ENCODE data around the gene MS4A10.

Gene MS4A10

DNA sequence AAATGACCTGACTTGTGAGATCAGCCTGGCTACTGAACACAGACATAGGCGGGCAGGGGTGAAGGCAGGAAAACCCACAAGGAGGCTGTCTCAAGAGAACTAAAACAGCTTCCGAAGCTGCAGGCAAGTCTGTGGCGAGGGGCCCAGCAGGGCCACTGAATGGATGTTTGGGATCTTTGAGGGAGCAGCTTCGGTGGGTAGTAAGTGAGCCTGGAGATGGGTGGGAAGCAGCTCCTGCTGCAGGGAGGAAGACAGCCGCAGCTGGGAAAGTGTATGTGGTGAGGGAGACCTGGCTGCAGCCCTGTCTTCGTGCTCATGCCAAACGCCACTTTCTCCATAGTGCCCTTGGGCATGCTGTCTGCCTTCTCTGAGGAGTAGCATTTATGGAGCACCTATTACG, 60.2 kb downstream of the MS4A10 start:
- Histone ChIP-seq H3K4me3 (ENCODE audit: low read depth in 1 of 2, low read length in 2 of 2) (no peak overlapping the region), H3K9ac (ENCODE audit: low read depth in 1 of 2, low read length in 2 of 2) (no peak overlapping the region), H3K9me3 (ENCODE audit: control insufficient read depth in 1 of 2, low read length in 2 of 2) (no peaks in the 10 kb centered on the region), H3K27ac (ENCODE audit: low read depth, low read length) (no peak overlapping the region), H3K36me3 (ENCODE audit: control insufficient read depth in 1 of 2, insufficient read depth in 2 of 2, low read length in 2 of 2) (peaks cover 9 to 25% of the 10 kb centered on the region in 2 donors), H3K4me1 (ENCODE audit: control insufficient read depth in 1 of 2, insufficient read depth in 2 of 2, low read length in 2 of 2) (peaks cover 33 to 61% of the 10 kb centered on the region in 2 donors), H3K27me3 (ENCODE audit: control insufficient read depth in 1 of 2, insufficient read depth in 2 of 2, low read length in 2 of 2) (no peaks in the 10 kb centered on the region)

DNA sequence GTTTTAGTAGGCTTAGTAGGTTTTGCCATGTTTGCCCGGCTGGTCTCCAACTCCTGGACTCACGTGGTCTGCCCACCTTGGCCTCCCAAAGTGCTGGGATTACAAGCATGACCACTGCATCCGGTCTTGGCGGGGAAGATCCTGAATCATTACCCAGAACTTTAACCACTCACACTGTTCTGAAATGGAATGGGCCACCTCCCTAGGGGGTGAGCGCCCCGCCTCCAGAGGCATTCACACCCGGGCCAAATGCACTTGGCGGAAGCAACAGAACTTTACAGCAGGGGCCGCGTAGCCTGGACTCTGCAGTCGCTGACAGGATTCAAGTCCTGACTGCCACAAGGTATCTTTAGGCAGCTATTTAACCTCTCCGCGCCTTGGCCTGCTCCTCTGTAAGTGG, 62.1 kb downstream of the MS4A10 start:
- H3K9ac ChIP-seq (ENCODE audit: low read depth in 1 of 2, low read length in 2 of 2), result no peak overlapping the region
- no peaks in the 10 kb centered on the region for H3K27me3 ChIP-seq (ENCODE audit: control insufficient read depth in 1 of 2, insufficient read depth in 2 of 2, low read length in 2 of 2)
- peaks cover 37 to 65% of the 10 kb centered on the region in 2 donors for H3K4me1 ChIP-seq (ENCODE audit: control insufficient read depth in 1 of 2, insufficient read depth in 2 of 2, low read length in 2 of 2)
- H3K36me3 ChIP-seq (ENCODE audit: control insufficient read depth in 1 of 2, insufficient read depth in 2 of 2, low read length in 2 of 2), result peaks cover 9 to 40% of the 10 kb centered on the region in 2 donors
- H3K27ac ChIP-seq (ENCODE audit: low read depth, low read length), result no peak overlapping the region
- no peaks in the 10 kb centered on the region for H3K9me3 ChIP-seq (ENCODE audit: control insufficient read depth in 1 of 2, low read length in 2 of 2)
- no peak overlapping the region for H3K4me3 ChIP-seq (ENCODE audit: low read depth in 1 of 2, low read length in 2 of 2)

DNA sequence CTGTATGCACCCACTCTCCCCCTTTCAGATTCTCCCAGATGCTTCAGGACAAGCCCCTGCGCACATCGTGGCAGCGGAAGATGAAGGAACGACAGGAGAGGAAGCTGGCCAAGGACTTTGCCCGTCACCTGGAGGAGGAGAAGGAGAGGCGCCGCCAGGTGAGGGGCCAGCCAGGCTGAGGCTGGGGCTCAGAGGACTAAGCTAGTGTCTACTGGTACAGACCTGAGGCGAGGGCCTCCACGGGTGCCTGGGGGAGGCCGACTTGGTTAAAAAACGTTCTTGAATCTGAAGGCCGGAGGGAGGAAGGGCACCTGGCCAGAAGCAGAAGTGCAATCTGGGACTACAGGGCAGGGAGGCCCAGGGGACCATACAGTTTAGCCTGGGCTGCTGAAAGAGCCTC, 62.8 kb downstream of the MS4A10 start:
- peaks cover 35 to 59% of the 10 kb centered on the region in 2 donors for H3K4me1 ChIP-seq (ENCODE audit: control insufficient read depth in 1 of 2, insufficient read depth in 2 of 2, low read length in 2 of 2)
- peak overlapping the region; percentile 19 to 25 for H3K9ac ChIP-seq (ENCODE audit: low read depth in 1 of 2, low read length in 2 of 2)
- no peak overlapping the region for H3K4me3 ChIP-seq (ENCODE audit: low read depth in 1 of 2, low read length in 2 of 2)
- H3K27me3 ChIP-seq (ENCODE audit: control insufficient read depth in 1 of 2, insufficient read depth in 2 of 2, low read length in 2 of 2), result no peaks in the 10 kb centered on the region
- no peak overlapping the region for H3K27ac ChIP-seq (ENCODE audit: low read depth, low read length)
- no peaks in the 10 kb centered on the region for H3K9me3 ChIP-seq (ENCODE audit: control insufficient read depth in 1 of 2, low read length in 2 of 2)
- peaks cover 9 to 40% of the 10 kb centered on the region in 2 donors for H3K36me3 ChIP-seq (ENCODE audit: control insufficient read depth in 1 of 2, insufficient read depth in 2 of 2, low read length in 2 of 2)

DNA sequence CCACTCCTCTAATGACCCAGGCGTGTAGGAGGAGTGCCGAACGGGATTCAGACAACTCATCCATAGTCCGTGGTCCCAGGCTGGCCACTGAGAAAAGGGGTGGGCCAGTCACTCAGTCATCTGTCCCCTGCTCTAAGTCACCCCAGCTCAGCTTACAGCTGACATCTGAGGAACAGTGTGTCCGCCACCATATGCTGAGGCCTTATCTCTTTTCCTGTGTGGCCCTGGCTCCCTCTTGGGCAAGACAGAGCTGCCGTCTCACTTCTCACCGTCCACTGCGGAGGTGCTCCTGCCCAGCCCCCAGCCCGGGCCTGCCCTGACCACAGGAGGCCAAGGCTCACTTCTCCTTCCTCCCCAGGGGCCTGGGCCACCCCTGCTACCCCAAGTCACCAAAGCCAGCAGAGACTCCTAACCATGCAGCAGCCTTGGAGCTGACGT, 63.6 kb downstream of the MS4A10 start:
- Histone ChIP-seq H3K9ac (ENCODE audit: low read depth in 1 of 2, low read length in 2 of 2) (no peak overlapping the region), H3K36me3 (ENCODE audit: control insufficient read depth in 1 of 2, insufficient read depth in 2 of 2, low read length in 2 of 2) (peaks cover 9 to 43% of the 10 kb centered on the region in 2 donors), H3K9me3 (ENCODE audit: control insufficient read depth in 1 of 2, low read length in 2 of 2) (no peaks in the 10 kb centered on the region)

DNA sequence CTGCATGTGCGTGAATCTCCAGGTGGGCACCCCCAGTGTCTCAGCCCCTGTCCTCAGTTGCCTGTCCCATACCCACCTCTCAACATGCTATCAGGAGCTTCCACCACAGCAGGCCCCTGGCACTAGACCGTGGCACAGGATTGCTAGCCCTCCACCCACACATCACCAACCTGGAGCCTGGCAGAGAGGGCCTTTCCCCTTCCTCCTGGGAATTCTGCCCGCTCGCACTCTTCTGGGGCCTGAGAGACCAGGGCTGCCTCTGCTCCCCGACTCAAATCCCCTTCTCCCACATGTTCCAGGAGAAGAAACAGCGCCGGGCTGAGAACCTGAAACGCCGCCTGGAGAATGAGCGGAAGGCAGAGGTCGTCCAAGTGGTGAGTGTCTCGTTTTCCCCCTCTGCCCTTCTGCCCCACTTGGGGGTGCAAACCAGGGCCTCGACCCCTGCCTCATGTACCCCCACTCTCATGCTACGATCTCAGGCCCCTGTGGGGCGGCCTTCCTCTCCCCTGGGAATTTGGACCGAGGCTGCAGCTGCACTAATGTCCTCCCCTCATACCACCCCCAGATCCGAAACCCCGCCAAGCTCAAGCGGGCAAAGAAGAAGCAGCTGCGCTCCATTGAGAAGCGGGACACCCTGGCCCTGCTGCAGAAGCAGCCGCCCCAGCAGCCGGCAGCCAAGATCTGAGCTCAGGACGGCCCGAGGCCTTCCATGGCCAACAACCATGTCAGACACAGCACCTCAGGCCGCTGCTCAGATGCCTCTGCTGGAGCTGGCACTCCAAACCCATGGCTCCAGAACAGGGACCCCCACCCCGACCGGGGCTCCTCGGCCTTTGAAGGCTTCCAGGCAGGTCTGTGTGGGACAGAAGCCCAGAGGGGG, 64.7 kb downstream of the MS4A10 start:
- H3K36me3 ChIP-seq (ENCODE audit: control insufficient read depth in 1 of 2, insufficient read depth in 2 of 2, low read length in 2 of 2), result peaks cover 9 to 43% of the 10 kb centered on the region in 2 donors
- H3K27ac ChIP-seq (ENCODE audit: low read depth, low read length), result no peak overlapping the region
- no peak overlapping the region for H3K9ac ChIP-seq (ENCODE audit: low read depth in 1 of 2, low read length in 2 of 2)
- peaks cover 24 to 59% of the 10 kb centered on the region in 2 donors for H3K4me1 ChIP-seq (ENCODE audit: control insufficient read depth in 1 of 2, insufficient read depth in 2 of 2, low read length in 2 of 2)
- H3K27me3 ChIP-seq (ENCODE audit: control insufficient read depth in 1 of 2, insufficient read depth in 2 of 2, low read length in 2 of 2), result no peaks in the 10 kb centered on the region
- H3K9me3 ChIP-seq (ENCODE audit: control insufficient read depth in 1 of 2, low read length in 2 of 2), result no peaks in the 10 kb centered on the region
- H3K4me3 ChIP-seq (ENCODE audit: low read depth in 1 of 2, low read length in 2 of 2), result no peak overlapping the region

More for the DNA sequence above, 63.6 kb downstream of the MS4A10 start:
- Histone ChIP-seq H3K27me3 (ENCODE audit: control insufficient read depth in 1 of 2, insufficient read depth in 2 of 2, low read length in 2 of 2) (no peaks in the 10 kb centered on the region), H3K27ac (ENCODE audit: low read depth, low read length) (no peak overlapping the region), H3K4me3 (ENCODE audit: low read depth in 1 of 2, low read length in 2 of 2) (no peak overlapping the region), H3K4me1 (ENCODE audit: control insufficient read depth in 1 of 2, insufficient read depth in 2 of 2, low read length in 2 of 2) (peaks cover 32 to 59% of the 10 kb centered on the region in 2 donors)

Data from duodenal mucosa (tissue), 2 donors.